Measurements from ENCODE around the gene CMTM6. TPM values are rescaled to one million over a fixed set of nuclear protein-coding genes. Genes with fewer than 3 reads are reported as not detected.
"Not testable (repeated sequence)": the region's sequence is repeated elsewhere in the genome, so short reads cannot be mapped to it uniquely, and the experiment has no call there.

Gene CMTM6
- total RNA-seq, 1 experiment from 2014 or later = 27.2 TPM

DNA sequence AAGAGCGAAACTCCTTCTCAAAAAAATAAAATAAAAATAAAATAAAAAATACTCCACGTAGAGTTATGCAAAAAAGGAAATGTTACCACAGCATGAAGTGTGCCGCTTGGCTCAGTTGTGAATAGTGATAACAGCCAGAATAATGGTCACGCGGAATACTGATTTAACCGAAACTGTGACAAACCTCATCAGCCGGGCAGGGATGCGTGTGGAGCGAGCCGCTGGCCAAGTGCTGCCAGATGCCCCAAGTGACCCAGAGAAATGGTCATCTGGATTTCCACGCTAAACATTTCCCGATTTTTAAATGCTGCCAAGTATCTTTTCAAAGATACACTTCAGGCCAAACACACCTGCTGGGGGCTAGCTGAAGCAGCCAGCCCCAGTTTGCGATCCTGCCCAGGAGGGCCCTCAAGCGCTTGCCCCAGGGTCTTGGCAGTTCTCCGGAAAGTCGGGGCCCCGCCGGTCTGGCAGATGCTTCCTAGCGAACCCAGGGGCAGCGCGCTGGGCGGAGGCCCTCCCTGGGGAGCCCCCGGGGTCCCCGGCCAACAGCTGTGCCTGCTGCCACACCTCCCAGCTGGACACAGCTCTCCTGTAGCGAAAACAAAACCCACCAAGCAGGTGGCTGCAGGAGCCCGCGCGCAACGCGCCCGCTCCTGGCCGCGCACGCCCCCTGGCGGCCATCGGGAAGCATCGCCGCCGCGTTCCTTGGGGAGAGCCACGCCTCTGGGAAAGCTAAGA is 35.1 kb downstream of the CMTM6 start:
- Mint-ChIP-seq H3K9me3 (ENCODE audit: unreplicated experiment) (no peaks in the 10 kb centered on the region), H3K27ac (ENCODE audit: low read depth, unreplicated experiment) (no peak overlapping the region), H3K36me3 (ENCODE audit: insufficient read depth, unreplicated experiment) (no peaks in the 10 kb centered on the region), H3K4me3 (ENCODE audit: unreplicated experiment) (no peak overlapping the region), H3K27me3 (ENCODE audit: insufficient read depth, unreplicated experiment) (no peaks in the 10 kb centered on the region), H3K4me1 (ENCODE audit: insufficient read depth, unreplicated experiment) (peaks cover 25% of the 10 kb centered on the region)
- DNase-seq (ENCODE audit: unreplicated experiment) = peak; percentile 79
- intact Hi-C loops (cut with micrococcal nuclease) = loop anchor here (1.0 to 2.0 kb wide), 4 partner anchors 45 to 171 kb away; no protein-coding TSS in a partner anchor
- TF ChIP-seq, protein P1, sequence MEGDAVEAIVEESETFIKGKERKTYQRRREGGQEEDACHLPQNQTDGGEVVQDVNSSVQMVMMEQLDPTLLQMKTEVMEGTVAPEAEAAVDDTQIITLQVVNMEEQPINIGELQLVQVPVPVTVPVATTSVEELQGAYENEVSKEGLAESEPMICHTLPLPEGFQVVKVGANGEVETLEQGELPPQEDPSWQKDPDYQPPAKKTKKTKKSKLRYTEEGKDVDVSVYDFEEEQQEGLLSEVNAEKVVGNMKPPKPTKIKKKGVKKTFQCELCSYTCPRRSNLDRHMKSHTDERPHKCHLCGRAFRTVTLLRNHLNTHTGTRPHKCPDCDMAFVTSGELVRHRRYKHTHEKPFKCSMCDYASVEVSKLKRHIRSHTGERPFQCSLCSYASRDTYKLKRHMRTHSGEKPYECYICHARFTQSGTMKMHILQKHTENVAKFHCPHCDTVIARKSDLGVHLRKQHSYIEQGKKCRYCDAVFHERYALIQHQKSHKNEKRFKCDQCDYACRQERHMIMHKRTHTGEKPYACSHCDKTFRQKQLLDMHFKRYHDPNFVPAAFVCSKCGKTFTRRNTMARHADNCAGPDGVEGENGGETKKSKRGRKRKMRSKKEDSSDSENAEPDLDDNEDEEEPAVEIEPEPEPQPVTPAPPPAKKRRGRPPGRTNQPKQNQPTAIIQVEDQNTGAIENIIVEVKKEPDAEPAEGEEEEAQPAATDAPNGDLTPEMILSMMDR (IDR thresholded peaks at IDR 0.05; ENCODE audit: unreplicated experiment) = peak; percentile 96
- ChIA-PET CTCF (interaction anchor here (0.6 to 5.1 kb wide), 56 partner anchors 9 to 1935 kb away, joined by 3 to 108 read pairs (median 5); partner anchors contain the start of genes CMTM6 and CMTM7), POLR2A (interaction anchor here (0.6 to 3.9 kb wide), 9 partner anchors 34 to 780 kb away, joined by 3 to 21 read pairs (median 3); partner anchors contain the start of genes CMTM7 and CNOT10)
- no TSS peak for BruUV-seq (replicated peaks)

DNA sequence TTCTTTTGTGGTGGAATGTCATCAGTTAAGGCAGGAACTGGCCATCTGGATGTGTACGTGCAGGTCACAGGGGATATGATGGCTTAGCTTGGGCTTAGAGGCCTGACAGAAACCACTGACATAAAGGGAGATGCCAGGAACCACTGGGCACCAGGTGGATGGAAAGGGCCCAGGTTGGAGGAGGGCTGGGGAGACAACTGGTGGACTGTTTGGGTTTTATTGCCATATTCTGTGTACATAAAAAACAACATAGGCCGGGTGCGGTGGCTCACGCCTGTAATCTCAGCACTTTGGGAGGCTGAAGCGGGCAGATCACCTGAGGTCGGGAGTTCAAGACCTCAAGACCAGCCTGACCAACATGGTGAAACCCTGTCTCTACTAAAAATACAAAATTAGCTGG is 35.8 kb downstream of the CMTM6 start:
- ChIA-PET POLR2A (interaction anchor here (0.6 to 0.9 kb wide), 2 partner anchors 76 to 91 kb away, joined by 3 to 4 read pairs; no protein-coding TSS in a partner anchor), CTCF (interaction anchor here (0.6 to 5.1 kb wide), 25 partner anchors 8 to 1934 kb away, joined by 3 to 108 read pairs (median 8); partner anchors contain the start of gene CMTM7)
- intact Hi-C loops (cut with micrococcal nuclease); BruUV-seq (replicated peaks); H3K9me3 Mint-ChIP-seq (ENCODE audit: unreplicated experiment); H3K36me3 Mint-ChIP-seq (ENCODE audit: insufficient read depth, unreplicated experiment); DNase-seq (ENCODE audit: unreplicated experiment); H3K27ac Mint-ChIP-seq (ENCODE audit: low read depth, unreplicated experiment); H3K4me3 Mint-ChIP-seq (ENCODE audit: unreplicated experiment); H3K27me3 Mint-ChIP-seq (ENCODE audit: insufficient read depth, unreplicated experiment): not testable (repeated sequence)
- H3K4me1 Mint-ChIP-seq (ENCODE audit: insufficient read depth, unreplicated experiment) = peaks cover 25% of the 10 kb centered on the region

DNA sequence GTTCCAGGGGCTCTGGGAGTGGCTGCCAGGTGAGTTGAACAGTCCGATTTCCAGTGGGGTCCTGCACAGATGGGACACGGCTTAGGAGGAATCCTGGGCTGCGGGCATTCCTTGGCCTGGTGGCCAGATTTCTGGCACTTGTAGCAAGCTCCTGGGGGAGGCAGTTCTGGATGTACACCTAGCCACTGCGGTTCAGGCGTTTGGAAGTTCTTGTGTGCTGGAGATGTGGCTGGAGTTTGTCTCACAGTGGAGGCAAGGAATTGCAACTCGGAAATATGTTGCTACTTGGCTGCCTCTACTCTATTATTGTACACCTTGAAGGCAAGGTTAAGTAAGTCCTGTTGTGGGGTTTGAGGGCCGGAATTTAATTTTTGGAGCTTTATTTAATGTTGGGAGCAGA is 37.9 kb downstream of the CMTM6 start:
- CTCF ChIA-PET = interaction anchor here (0.6 to 2.5 kb wide), 2 partner anchors 20 to 90 kb away, joined by 3 to 9 read pairs; no protein-coding TSS in a partner anchor
- peaks cover 15% of the 10 kb centered on the region for H3K4me1 Mint-ChIP-seq (ENCODE audit: insufficient read depth, unreplicated experiment)
- H3K36me3 Mint-ChIP-seq (ENCODE audit: insufficient read depth, unreplicated experiment); H3K27ac Mint-ChIP-seq (ENCODE audit: low read depth, unreplicated experiment); H3K27me3 Mint-ChIP-seq (ENCODE audit: insufficient read depth, unreplicated experiment); H3K4me3 Mint-ChIP-seq (ENCODE audit: unreplicated experiment); H3K9me3 Mint-ChIP-seq (ENCODE audit: unreplicated experiment); intact Hi-C loops (cut with micrococcal nuclease); DNase-seq (ENCODE audit: unreplicated experiment); BruUV-seq (replicated peaks): not testable (repeated sequence)
- POLR2A ChIA-PET = interaction anchor here (0.6 kb wide), 1 partner anchor 77 kb away, joined by 3 read pairs; no protein-coding TSS in a partner anchor

DNA sequence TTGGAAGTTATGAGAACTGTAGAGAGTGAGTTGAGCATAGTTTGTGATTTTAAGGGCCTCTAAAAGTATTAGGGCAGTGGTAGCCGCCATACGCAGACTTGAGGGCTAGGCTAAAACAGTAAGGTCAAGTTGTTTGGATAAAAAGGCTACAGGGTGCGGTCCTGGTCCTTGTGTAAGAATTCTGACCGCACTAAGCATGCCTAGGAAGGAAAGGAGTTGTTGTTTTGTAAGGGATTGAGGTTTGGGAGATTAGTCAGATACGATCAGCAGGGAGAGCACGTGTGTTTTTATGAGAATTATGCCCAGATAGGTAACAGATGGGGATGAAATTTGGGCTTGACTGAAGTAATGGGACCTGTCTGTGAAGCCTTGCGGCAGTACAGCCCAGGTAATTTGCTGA is 39.2 kb downstream of the CMTM6 start:
- H3K36me3 Mint-ChIP-seq (ENCODE audit: insufficient read depth, unreplicated experiment); H3K27ac Mint-ChIP-seq (ENCODE audit: low read depth, unreplicated experiment); H3K4me3 Mint-ChIP-seq (ENCODE audit: unreplicated experiment); H3K27me3 Mint-ChIP-seq (ENCODE audit: insufficient read depth, unreplicated experiment); H3K4me1 Mint-ChIP-seq (ENCODE audit: insufficient read depth, unreplicated experiment); intact Hi-C loops (cut with micrococcal nuclease); BruUV-seq (replicated peaks); POLR2A ChIA-PET; H3K9me3 Mint-ChIP-seq (ENCODE audit: unreplicated experiment): not testable (repeated sequence)
- CTCF ChIA-PET = interaction anchor here (2.6 kb wide), 1 partner anchor 88 kb away, joined by 7 read pairs; no protein-coding TSS in a partner anchor
- DNase-seq (ENCODE audit: unreplicated experiment) = peak; percentile 68

DNA sequence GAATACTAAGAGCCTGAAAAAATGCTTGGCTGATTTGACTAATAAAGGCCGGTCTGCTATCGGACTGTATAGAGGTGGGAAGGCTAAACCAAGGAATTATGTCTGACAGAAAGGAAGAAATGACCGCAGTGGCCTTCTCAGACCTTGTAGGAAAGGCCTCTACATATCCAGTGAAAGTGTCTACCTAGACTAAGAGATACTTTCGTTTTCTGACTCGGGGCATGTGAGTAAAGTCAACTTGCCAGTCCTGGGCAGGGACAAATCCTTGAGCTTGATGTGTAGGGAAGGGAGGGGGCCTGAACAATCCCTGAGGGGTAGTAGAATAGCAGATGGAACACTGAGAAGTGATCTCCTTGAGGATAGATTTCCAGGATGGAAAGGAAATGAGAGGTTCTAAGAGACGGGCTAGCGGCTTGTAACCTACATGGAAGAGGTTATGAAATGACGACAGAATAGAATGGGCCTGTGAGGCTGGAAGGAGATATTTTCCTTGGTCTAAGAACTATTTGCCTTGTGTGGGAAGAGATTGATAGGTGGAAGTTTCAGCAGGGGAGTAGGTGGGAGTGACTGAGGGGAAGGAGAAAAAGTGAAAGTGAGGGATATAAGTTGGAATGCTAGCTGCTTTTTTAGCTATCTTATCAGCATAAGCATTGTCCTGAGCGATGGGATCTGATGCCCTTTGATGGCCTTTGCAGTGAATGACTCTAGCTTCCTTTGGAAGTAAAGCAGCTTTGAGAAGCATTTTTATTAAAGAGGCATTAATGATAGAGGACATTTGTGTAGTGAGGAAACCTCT is 40.3 kb downstream of the CMTM6 start:
- H3K4me3 Mint-ChIP-seq (ENCODE audit: unreplicated experiment); DNase-seq (ENCODE audit: unreplicated experiment); H3K27ac Mint-ChIP-seq (ENCODE audit: low read depth, unreplicated experiment); H3K36me3 Mint-ChIP-seq (ENCODE audit: insufficient read depth, unreplicated experiment); BruUV-seq (replicated peaks); H3K27me3 Mint-ChIP-seq (ENCODE audit: insufficient read depth, unreplicated experiment); H3K4me1 Mint-ChIP-seq (ENCODE audit: insufficient read depth, unreplicated experiment); intact Hi-C loops (cut with micrococcal nuclease); H3K9me3 Mint-ChIP-seq (ENCODE audit: unreplicated experiment): not testable (repeated sequence)
- CTCF ChIA-PET = interaction anchor here (0.6 to 2.6 kb wide), 2 partner anchors 8 to 87 kb away, joined by 3 to 7 read pairs; no protein-coding TSS in a partner anchor
- POLR2A ChIA-PET = interaction anchor here (0.6 kb wide), 2 partner anchors 70 to 504 kb away, joined by 3 read pairs; partner anchors contain the start of gene CMTM7

DNA sequence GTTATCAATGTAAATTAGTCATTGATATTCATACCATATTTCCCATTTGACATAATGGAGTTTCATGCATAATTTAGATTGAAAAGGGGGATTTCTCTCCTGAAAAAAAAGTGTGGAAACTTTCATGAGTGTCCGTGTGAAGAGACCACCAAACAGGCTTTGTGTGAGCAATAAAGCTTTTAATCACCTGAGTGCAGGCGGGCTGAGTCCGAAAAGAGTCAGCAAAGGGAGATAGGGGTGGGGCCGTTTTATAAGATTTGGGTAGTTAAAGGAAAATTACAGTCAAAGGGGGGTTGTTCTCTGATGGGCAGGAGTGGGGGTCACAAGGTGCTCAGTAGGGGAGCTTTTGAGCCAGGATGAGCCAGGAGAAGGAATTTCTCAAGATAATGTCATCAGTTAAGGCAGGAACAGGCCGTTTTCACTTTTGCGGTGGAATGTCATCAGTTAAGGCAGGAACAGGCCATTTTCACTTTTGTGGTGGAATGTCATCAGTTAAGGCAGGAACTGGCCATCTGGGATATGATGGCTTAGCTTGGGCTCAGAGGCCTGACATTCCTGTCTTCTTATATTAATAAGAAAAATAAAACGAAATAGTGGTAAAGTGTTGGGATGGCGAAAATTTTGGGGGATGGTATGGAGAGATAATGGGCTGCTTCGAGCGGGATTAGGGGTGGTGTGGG is 41.7 kb downstream of the CMTM6 start:
- H3K4me3 Mint-ChIP-seq (ENCODE audit: unreplicated experiment); intact Hi-C loops (cut with micrococcal nuclease); H3K9me3 Mint-ChIP-seq (ENCODE audit: unreplicated experiment); H3K27me3 Mint-ChIP-seq (ENCODE audit: insufficient read depth, unreplicated experiment); H3K27ac Mint-ChIP-seq (ENCODE audit: low read depth, unreplicated experiment); H3K36me3 Mint-ChIP-seq (ENCODE audit: insufficient read depth, unreplicated experiment); DNase-seq (ENCODE audit: unreplicated experiment); BruUV-seq (replicated peaks); H3K4me1 Mint-ChIP-seq (ENCODE audit: insufficient read depth, unreplicated experiment): not testable (repeated sequence)
- CTCF ChIA-PET = interaction anchor here (0.5 to 2.6 kb wide), 3 partner anchors 14 to 86 kb away, joined by 3 to 7 read pairs (median 4); no protein-coding TSS in a partner anchor
- POLR2A ChIA-PET = interaction anchor here (0.7 to 1.1 kb wide), 2 partner anchors 54 to 152 kb away, joined by 3 to 4 read pairs; no protein-coding TSS in a partner anchor

Data from MCF 10A (cell line).